ENCODE data around the gene RHBG.
A peak's percentile ranks its signal among the peaks of the same experiment; 100 is the strongest.
"Not testable (repeated sequence)": the region's sequence is repeated elsewhere in the genome, so short reads cannot be mapped to it uniquely, and the experiment has no call there.

RHBG gene

GRCh38 chr1:156365754-156366153 lies 3.3 kb upstream of the RHBG start:
- no peak for DNase-seq

DNA sequence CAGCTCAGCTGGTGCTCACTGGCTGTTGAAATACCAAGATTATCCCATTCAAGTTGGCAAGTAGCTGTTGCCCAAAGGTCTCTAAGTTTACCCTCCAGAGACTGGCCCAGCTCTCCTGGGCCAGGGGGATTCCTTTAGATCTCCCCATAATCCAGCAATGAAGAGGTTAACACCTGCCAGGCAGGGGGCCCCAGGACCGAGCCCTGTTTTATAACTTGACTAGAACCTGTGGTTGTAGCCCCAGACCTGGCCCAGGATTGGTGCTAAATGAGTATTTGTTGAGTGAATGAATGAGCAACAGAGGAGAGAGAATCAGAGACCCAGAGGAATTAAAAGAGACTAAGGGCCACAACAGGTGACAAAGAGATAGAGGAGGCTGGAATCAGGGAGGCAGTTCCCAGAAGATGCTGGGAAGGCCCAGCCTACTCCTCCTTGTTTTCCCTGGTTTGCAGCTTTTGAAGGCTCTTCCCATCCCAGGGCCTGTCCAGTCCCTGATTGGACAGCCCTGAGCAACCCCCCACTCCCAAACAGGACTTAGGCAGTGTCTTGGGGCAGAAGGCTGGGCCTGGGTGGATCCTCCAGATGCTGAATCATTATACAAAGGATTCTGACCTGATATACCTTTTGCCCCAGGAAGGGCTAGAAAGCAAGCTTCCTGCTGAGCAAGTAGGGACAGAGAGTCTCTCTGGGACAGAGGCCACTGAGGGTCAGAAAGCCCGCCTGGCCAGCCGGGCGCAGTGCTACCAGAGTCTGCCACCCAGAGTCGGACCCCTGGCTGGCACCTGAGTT lies 2.4 kb upstream of the RHBG start:
- DNase-seq: no peak

DNA sequence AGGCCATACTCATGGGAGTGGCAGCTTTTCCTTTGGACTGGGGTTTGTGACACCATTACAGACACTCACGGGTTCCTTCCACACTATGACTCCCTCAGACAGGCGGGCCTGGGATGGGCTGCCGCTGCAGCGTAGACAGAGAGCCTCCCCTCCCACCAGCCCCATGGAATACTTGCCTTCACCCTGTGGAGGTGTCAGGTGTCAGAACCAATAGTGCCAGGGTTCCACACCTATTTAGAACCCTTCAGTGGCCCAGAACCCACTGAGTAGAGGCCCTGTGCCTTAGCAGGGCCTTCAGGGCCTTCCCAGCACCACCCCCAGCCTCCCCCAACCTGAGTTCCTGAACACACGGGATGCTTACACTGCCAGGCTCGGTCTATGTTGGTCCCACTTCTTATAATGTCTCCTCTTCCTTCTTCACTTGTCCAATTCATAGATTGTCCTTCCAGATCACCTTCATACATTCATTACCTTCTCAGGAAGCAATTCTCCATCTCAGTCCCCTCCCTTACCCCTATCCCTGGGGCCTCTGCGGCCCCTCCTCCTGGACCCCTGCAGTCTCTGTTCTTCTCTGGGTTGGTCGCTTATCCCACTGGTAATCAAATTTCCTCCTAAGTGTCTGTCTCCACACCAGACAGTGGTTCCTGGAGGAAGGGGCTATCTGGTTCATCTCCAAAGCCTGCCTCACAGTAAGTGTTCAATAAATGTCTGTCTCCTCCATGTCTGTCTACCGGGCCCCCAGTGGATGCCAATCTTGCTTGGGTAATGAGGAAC lies 1.4 kb upstream of the RHBG start:
- no peak for DNase-seq

GRCh38 chr1:156368157-156368658 lies 803 bp upstream of the RHBG start:
- DNase-seq: no peak

- not testable (repeated sequence) for DNase-seq
Measured at GRCh38 chr1:156369685-156370286, 775 bp downstream of the RHBG start.

- no peak for DNase-seq
Measured at GRCh38 chr1:156371553-156372264, 2.7 kb downstream of the RHBG start.

DNA sequence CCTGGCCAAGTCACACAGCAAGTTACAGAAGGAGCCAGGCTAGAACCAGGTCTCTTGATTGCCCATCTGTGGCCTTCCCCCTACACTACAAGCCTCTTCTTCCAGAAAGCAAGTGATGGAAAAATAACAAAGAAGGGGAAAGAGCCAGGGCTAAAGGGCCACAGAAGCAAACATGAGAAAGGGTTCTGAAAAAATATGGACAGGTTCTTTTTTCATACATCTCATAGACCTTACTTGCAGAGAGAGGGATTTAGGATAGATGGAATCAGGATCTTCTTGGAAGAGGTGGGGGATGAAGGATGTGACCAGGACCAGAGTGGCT lies 3.2 kb downstream of the RHBG start:
- DNase-seq: no peak

DNA sequence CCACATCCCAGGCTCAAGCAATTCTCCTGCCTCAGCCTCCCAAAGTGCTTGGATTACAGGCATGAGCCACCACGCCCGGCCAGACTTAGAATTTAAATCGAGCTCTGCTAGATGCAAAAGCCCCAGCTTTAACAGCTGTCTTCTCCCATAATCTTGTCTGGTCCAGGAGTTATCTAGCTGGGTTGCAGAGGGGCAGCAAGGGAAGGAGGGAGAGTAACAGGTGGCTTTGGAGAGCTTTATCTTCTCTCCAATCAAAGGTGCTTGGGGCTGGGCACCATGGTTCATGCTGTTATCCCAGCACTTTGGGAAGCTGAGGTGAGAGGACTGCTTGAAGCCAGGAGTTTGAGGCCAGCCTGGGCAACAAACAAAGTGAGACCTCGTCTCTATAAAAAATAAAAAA lies 3.9 kb downstream of the RHBG start:
- DNase-seq: no peak

- no peak for DNase-seq
Measured at GRCh38 chr1:156373546-156373945, 4.5 kb downstream of the RHBG start.

DNA sequence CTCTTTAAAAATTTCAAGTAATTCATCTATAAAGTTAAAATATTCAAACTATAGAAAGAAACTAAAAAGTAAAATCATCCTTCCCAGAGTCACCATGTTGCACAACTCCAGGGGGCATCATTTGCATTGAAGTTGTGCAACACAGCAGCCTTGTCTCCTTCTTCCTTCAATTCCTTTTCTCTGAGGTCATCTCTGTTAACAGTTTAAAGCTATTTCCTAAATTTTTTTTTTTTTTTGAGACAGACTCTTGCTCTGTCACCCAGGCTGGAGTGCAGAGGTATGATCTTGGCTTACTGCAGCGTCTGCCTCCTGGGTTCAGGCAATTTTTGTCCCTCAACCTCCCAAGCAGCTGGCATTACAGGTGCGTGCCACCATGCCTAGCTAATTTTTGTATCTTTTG lies 7.1 kb downstream of the RHBG start:
- no peak for DNase-seq

DNA sequence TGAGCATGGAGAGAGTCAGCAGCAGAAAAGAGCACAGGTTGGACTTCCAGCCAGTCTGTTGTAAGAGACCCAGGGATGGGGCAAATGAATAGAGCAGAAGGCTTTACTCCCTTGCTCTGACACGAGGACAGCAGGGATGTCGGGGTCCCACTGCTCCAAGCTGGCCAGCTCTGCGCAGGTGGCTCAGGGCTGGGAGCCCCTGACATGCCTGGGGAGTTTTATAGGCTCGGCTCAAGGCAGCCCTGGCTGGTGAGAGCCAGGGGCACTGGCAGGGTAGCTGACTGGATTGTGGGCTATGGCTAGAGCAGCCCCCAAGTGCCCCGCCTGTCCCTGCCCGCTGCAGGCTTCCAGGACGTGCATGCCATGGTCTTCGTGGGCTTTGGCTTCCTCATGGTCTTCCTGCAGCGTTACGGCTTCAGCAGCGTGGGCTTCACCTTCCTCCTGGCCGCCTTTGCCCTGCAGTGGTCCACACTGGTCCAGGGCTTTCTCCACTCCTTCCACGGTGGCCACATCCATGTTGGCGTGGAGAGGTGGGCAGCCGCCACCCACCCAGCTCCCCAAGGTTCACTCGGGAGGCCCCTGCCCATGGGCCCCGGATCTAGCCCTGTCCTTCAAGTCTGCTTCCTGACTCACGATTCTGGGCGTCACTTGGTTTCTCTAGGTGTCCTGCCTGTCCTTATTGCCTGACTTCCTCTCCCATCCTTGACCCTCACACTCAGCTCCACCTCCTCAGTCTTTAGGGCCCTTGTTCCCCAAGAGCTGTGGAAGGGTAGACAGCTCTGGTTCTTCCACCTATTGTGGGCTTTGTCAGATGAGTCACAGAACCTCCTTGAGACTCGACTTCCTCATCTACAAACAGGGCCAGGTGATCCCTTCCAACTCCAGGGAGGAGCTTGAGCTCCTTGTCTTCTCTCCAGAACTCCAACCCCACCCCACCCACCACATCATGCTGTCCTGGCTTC lies 8.2 kb downstream of the RHBG start:
- DNase-seq: no peak

GRCh38 chr1:156378557-156378956 lies 9.5 kb downstream of the RHBG start:
- no peak for DNase-seq

- no peak for DNase-seq
Measured at GRCh38 chr1:156379420-156380165, 10.6 kb downstream of the RHBG start.

GRCh38 chr1:156382561-156382960 lies 13.6 kb downstream of the RHBG start:
- DNase-seq: no peak

- peak; percentile 56 for DNase-seq
Measured at GRCh38 chr1:156383023-156383422, 14.0 kb downstream of the RHBG start.

- no peak for DNase-seq
Measured at GRCh38 chr1:156384007-156384406, 15.0 kb downstream of the RHBG start.

DNA sequence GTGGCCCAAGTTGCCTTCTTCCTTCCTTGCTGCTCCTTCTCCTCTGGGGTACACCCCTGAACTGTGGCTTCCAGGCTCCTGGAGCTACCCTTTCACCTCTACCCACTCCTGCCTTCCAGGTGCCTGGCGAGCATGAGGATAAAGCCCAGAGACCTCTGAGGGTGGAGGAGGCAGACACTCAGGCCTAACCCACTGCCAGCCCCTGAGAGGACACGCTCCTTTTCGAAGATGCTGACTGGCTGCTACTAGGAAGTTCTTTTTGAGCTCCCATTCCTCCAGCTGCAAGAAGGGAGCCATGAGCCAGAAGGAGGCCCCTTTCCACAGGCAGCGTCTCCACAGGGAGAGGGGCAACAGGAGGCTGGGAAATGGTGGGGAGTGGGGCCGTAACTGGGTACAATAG lies 15.6 kb downstream of the RHBG start:
- DNase-seq: no peak

- peak; percentile 53 for DNase-seq
Measured at GRCh38 chr1:156385534-156386031, 16.6 kb downstream of the RHBG start.

DNA sequence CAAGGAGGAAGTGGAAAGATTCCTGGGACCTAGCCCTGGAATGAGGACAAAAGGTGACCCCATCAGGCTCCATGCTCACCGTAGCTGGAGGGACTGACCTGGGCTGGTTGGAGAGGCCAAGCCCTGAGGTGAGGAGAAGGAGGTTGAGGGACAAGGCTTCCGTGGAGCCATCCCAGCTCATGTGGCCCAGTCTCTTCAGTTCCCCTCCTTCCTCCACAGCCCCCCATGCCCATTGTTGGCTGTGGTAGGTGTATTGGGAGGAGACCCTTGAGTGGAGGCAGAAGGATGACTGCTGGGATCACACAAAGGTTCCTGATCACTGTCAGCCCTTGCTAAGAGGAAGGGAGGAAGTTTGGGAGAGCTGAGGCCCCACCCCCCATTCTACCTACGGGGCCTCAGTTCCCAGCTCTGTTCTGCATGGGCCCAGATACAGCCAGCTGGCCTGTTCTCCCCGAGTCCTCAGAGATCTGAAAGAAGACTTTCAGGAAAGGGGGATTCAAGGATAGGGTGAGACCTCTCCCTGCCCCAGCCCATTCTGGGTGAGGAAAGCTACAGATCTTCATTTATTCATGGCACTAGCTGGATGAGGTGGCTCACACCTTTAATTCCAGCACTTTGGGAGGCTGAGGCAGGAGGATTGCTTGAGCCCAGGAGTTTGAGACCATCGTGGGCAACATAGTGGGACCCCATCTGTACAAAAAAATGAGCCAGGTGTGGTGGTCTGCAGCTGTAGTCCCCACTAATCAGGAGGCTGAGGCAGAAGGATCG lies 17.3 kb downstream of the RHBG start:
- no peak for DNase-seq
